Prostate gland (tissue), 2 donors: ENCODE measurements around the gene OR52A1.

Experiments used
- POLR2A ChIP-seq: fragments of 450-650 bp; IDR thresholded peaks from one replicate; pipeline ENCODE4 v1.6.1; 2016; ENCODE audit warnings: antibody characterized with exemption, mild to moderate bottlenecking
- TF ChIP-seq, protein P1 (sequence below), 4 experiments: fragments of 200-600 bp in 2 of 4; fragments of 450-650 bp in 2 of 4; sonication (generic) in 2 of 4; IDR thresholded peaks; 1 replicate in 3 of 4; 2 replicates in 1 of 4; pipeline ENCODE4 v1.5.1; 2016 to 2019; ENCODE audit warnings: antibody characterized with exemption in 4 of 4, mild to moderate bottlenecking in 2 of 4, moderate library complexity in 2 of 4

DNA sequence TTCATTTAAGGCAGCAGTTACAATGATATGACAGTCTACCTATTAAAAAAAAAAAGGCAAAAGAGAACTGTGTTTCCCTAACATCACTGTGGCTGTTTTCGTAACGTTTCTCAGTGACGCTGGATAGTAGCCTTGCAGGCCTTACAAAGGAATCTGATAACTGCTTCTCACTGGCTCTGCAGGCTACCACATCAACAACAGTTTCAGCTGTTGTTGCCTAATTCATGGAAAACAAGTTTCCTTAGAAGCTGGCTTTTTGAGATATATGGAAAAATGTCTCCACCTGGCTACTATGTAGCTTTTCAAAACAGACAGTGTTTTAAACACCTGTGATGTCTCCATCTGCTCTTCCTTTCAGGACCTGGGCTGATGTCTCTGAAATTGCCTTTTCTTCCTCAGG, 42.2 kb upstream of the OR52A1 start:
- TF ChIP-seq POLR2A = no peak
- TF ChIP-seq, protein P1, sequence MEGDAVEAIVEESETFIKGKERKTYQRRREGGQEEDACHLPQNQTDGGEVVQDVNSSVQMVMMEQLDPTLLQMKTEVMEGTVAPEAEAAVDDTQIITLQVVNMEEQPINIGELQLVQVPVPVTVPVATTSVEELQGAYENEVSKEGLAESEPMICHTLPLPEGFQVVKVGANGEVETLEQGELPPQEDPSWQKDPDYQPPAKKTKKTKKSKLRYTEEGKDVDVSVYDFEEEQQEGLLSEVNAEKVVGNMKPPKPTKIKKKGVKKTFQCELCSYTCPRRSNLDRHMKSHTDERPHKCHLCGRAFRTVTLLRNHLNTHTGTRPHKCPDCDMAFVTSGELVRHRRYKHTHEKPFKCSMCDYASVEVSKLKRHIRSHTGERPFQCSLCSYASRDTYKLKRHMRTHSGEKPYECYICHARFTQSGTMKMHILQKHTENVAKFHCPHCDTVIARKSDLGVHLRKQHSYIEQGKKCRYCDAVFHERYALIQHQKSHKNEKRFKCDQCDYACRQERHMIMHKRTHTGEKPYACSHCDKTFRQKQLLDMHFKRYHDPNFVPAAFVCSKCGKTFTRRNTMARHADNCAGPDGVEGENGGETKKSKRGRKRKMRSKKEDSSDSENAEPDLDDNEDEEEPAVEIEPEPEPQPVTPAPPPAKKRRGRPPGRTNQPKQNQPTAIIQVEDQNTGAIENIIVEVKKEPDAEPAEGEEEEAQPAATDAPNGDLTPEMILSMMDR (IDR thresholded peaks at IDR 0.05) = no peak
